HUES6 (cell line): ENCODE results near the gene OR2H1.

Experiments used
- H3K27ac ChIP-seq: 2 replicates; pipeline ENCODE4 v1.7.0; 2013; ENCODE audit warnings: low read depth, mild to moderate bottlenecking, low read length, inconsistent platforms
- H3K27me3 ChIP-seq: 2 replicates; pipeline ENCODE4 v1.6.1; 2013; ENCODE audit warnings: low read length; ENCODE audit not compliant: control insufficient read depth, insufficient read depth
- H3K36me3 ChIP-seq: 2 replicates; pipeline ENCODE4 v1.6.1; 2013; ENCODE audit warnings: low read length; ENCODE audit not compliant: control insufficient read depth, insufficient read depth
- H3K4me1 ChIP-seq: 2 replicates; pipeline ENCODE4 v1.6.1; 2013; ENCODE audit warnings: low read length; ENCODE audit not compliant: control insufficient read depth, insufficient read depth
- H3K4me3 ChIP-seq: 2 replicates; pipeline ENCODE4 v1.5.1; 2013; ENCODE audit warnings: low read depth, low read length
- H3K9ac ChIP-seq: one replicate; pipeline ENCODE4 v1.6.1; 2013; ENCODE audit warnings: mild to moderate bottlenecking, low read length
- H3K9me3 ChIP-seq: 2 replicates; pipeline ENCODE4 v1.6.1; 2013; ENCODE audit warnings: low read depth, low read length; ENCODE audit not compliant: control insufficient read depth, insufficient read depth

The OR2H1 gene

DNA sequence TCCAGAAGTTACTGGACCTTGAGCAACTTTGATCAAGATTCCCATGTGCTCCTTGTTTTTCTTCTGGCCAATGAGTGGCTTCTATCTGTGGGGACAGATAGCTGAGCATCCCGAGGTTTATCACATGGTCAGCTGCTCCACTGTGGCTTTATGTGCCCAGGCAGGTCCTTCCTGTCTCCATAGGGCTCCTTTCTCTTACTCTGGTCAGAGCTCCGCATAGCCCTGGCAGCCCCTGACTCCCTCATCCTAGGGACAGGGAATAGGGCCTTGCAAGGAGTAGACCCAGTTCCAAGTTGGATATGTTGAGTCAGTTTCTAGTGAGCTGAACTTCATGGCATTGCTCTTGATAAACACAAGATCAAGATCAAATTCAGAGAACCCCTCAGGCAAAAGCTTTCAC lies 37.2 kb downstream of the OR2H1 start:
- no peaks in the 10 kb centered on the region for H3K27me3 ChIP-seq
- H3K4me1 ChIP-seq, result no peaks in the 10 kb centered on the region
- no peaks in the 10 kb centered on the region for H3K36me3 ChIP-seq
- no peak overlapping the region for H3K4me3 ChIP-seq
- peaks cover 2% of the 10 kb centered on the region; the same call in 1 of the 2 replicates for H3K9me3 ChIP-seq
- H3K9ac ChIP-seq, result no peak overlapping the region
- no peak overlapping the region for H3K27ac ChIP-seq

DNA sequence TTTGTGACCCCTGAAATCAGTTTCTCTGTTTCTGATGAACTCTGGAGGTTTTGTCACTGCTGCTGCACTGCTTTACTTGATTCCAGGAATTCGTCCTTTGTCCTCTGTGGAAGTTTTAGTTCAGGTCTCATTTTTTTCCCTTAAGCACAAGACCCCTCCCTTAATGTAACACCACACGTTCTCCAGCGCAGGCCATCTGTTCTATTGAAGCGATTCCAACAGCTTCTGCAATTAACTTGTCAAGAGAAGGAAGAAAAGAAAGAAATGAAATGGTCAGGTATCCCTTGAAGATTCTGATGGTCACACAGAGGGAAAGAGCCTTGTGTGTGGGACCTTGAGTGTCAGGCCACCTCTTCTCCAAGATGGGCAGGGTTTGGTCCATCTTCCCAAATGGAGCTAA lies 38.6 kb downstream of the OR2H1 start:
- no peaks in the 10 kb centered on the region for H3K27me3 ChIP-seq
- H3K4me1 ChIP-seq, result no peaks in the 10 kb centered on the region
- no peaks in the 10 kb centered on the region for H3K36me3 ChIP-seq

DNA sequence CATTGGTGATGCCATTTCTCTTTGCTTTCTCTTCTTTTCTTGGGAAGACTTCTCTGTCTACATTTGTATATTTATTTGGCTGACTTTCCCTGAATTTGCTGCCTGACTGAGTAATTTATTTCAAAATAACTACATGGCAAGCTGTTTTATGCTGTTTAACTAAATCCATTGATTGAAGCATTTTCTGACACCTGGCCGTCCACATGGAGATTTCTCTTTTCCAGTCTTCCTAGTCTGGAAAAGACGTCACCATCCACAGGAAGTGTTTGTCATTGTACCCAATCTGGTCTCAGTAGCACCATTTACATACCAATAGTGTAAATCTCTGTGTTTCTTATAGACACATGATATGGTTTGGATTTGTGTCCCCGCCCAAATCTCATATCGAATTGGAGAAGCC lies 40.0 kb downstream of the OR2H1 start:
- Histone ChIP-seq H3K36me3 (no peaks in the 10 kb centered on the region), H3K9ac (no peak overlapping the region), H3K4me3 (no peak overlapping the region), H3K4me1 (no peaks in the 10 kb centered on the region), H3K27me3 (no peaks in the 10 kb centered on the region), H3K27ac (no peak overlapping the region), H3K9me3 (no peaks in the 10 kb centered on the region)

More for the DNA sequence above, 38.6 kb downstream of the OR2H1 start:
- peaks cover 2% of the 10 kb centered on the region; the same call in 1 of the 2 replicates for H3K9me3 ChIP-seq
- H3K4me3 ChIP-seq, result no peak overlapping the region
- no peak overlapping the region for H3K27ac ChIP-seq
- H3K9ac ChIP-seq, result no peak overlapping the region

DNA sequence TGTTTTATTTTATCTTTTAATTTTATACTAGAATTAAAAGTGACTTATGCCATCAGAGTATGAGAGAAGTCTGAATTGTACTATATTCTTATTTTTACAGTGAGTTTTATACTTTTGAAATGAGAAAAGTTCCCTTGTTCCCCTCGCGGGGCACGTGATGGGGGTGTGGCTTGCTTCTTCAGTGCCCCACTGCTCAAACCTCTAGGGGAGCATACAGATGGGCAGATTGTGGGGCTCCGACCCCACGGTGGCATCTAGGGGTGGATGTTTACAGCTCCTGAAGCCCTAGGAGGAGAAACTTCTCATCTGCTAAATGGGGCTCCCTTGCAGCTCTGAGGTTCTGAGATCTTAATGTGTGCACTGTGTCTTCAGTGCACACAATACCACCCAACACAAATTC lies 42.7 kb downstream of the OR2H1 start:
- H3K27ac ChIP-seq, result no peak overlapping the region
- no peaks in the 10 kb centered on the region for H3K36me3 ChIP-seq
- no peaks in the 10 kb centered on the region for H3K27me3 ChIP-seq
- H3K9me3 ChIP-seq, result no peaks in the 10 kb centered on the region
- H3K4me1 ChIP-seq, result no peaks in the 10 kb centered on the region
- no peak overlapping the region for H3K9ac ChIP-seq
- H3K4me3 ChIP-seq, result no peak overlapping the region

DNA sequence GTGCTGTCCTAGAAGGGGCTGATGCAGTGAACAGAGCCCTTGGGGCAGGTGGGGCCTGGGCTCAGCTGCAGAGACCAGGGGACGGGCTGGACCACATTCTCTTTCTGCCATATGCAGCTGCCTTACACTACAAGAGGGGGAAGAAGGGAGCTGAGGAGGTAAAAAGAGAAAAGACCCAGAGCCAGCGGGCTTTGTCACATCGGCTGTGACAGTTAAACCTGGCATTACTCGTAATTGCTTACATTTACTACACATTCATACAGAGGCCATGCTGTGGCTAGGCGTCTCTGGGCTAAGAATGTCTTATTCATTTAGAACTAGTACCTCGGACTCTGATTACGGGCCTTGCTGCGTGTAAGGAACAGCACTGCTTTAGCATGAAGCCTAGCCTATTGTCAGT lies 43.6 kb downstream of the OR2H1 start:
- Histone ChIP-seq H3K27me3 (no peaks in the 10 kb centered on the region), H3K36me3 (no peaks in the 10 kb centered on the region), H3K4me3 (no peak overlapping the region), H3K27ac (no peak overlapping the region), H3K9me3 (no peaks in the 10 kb centered on the region), H3K4me1 (no peaks in the 10 kb centered on the region), H3K9ac (no peak overlapping the region)

DNA sequence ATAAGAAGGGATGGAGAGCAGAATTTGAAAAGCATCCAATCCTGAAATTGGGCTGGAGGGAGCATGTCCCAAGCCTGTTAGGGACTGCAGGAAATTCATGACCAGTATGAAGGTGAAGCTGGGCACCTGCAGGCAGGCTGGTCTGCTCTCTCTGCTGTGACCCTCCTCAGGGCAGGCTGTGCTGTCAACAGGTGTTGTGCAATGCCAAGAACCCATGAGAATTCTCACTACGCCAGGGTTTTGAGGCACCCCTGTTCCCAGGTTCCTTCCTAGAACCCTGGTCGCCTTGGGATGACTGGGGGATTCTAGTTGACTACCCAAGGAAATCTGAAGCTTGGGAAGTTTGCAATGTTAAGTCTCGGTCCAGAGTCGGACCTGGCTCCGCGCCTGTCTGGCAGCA lies 44.2 kb downstream of the OR2H1 start:
- H3K9ac ChIP-seq, result no peak overlapping the region
- no peaks in the 10 kb centered on the region for H3K4me1 ChIP-seq
- no peak overlapping the region for H3K27ac ChIP-seq
- H3K4me3 ChIP-seq, result no peak overlapping the region
- H3K9me3 ChIP-seq, result no peaks in the 10 kb centered on the region
- H3K27me3 ChIP-seq, result no peaks in the 10 kb centered on the region
- no peaks in the 10 kb centered on the region for H3K36me3 ChIP-seq

DNA sequence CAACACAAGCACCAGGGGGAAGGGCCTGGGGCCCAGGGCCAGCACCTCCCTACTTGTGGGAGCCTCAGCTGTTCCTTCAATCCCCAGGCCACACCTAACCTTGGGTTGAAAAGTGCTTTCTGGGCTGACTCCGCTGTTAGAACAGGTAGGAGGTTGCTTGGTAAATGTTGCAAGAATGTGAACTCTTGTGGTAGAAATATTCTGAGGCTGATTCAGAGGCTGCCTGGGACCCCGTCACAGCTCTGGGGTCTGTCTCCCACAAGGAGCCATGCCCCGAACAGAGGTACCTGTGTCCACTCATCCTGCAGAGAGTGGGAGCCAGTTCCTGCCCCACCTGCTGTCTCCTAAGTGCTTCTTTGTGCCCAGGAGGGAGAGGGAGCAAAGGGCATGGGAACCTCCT lies 45.2 kb downstream of the OR2H1 start:
- Histone ChIP-seq H3K36me3 (no peaks in the 10 kb centered on the region), H3K4me3 (no peak overlapping the region), H3K9ac (no peak overlapping the region), H3K9me3 (no peaks in the 10 kb centered on the region), H3K4me1 (no peaks in the 10 kb centered on the region), H3K27ac (no peak overlapping the region), H3K27me3 (no peaks in the 10 kb centered on the region)

DNA sequence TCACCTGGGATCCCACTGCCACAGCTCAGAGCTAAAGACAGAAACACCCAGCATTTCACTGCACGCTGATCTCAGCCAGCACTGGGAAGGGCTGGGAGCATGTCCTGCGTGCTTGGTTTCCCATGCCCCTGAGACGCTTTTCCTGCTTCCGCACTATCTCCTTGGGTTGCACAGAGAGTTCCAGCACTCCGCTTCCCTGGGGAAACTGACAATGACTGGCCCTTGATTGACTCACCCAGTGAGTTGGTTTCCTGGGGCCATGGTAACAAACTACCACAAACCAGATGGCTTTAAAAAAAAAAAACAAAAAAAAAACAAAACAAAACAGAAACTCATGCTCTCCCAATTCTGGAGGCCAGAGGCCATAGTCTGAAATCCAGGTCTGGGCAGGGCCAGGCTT lies 45.6 kb downstream of the OR2H1 start:
- Histone ChIP-seq H3K27ac (no peak overlapping the region), H3K27me3 (no peaks in the 10 kb centered on the region), H3K36me3 (no peaks in the 10 kb centered on the region), H3K9ac (no peak overlapping the region), H3K9me3 (no peaks in the 10 kb centered on the region), H3K4me1 (no peaks in the 10 kb centered on the region), H3K4me3 (no peak overlapping the region)

DNA sequence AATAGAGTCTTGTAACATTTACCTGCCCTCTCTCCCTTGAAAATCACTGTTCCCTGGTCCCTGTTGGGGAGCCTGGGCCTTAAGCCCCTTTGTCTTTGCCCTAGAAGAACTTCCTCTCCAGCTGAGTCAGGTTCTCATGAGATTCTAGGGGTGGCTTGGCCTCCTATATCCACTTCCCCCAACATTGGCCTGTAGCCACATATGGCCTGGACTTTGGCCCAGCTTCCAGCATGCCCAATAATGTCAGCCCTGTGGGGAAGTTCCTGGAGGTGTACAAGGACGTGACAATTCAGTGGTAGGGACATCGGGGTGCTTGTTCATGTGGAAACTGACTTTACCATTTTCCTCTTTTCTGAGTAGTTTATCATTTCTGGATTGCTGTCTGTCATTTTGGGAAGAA lies 48.0 kb downstream of the OR2H1 start:
- no peaks in the 10 kb centered on the region for H3K4me1 ChIP-seq
- no peak overlapping the region for H3K9ac ChIP-seq
- H3K27me3 ChIP-seq, result no peaks in the 10 kb centered on the region
- no peaks in the 10 kb centered on the region for H3K36me3 ChIP-seq
- no peaks in the 10 kb centered on the region for H3K9me3 ChIP-seq
- no peak overlapping the region for H3K27ac ChIP-seq
- no peak overlapping the region for H3K4me3 ChIP-seq

DNA sequence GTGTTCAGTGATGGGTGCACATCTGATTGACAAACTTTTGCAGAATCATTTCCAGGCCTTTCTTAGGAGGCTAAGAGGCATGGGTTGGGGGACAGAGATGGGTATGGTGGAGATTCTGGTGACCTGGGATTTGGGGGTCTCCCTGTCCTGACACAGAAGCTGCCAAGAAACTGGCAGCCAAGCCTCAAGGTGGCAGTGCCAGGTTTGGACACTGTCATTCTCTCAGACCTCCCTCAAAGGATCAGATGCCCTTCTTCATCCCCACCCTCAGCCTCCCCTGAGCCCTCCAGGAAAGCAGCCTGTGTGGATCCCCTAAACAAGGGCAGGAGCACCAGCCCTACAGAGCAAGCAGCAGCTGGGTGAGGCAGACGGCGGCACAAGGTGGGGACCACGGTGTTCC lies 48.9 kb downstream of the OR2H1 start:
- H3K9me3 ChIP-seq, result no peaks in the 10 kb centered on the region
- H3K27me3 ChIP-seq, result no peaks in the 10 kb centered on the region
- H3K9ac ChIP-seq, result no peak overlapping the region
- H3K4me3 ChIP-seq, result no peak overlapping the region
- no peak overlapping the region for H3K27ac ChIP-seq
- H3K4me1 ChIP-seq, result peaks cover 3% of the 10 kb centered on the region; the same call in 1 of the 2 replicates
- H3K36me3 ChIP-seq, result no peaks in the 10 kb centered on the region

DNA sequence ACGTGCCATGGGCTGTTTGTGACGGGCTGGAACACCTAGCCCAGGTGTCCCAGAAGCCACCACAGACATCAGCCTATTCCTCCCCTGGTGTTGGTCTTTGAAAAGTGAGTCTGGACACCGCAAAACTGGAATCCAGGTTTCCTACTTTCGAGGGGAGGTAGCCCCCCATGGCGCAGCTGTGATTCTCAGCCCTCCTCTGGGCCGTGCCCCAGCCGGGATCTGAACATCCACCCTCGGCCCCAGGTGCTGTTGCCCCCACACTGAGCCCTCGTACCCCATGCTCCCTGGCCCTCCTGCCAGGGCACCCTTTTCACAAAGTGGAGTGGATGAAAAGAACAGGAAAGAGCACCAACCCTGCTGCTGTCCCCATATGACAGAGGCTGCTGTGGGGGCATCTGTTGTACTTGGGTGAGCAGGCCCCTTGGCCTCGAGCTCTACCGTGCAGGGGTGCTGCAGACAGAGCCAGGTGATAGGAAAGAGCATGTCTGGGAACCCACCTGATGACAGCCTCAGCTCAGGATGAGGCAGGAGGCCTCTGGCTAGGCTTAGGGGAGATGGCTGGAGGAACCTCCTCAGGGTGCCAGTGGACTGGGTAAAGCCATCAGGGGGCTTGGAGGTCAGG lies 49.6 kb downstream of the OR2H1 start:
- Histone ChIP-seq H3K4me1 (peaks cover 3% of the 10 kb centered on the region; the same call in 1 of the 2 replicates), H3K4me3 (no peak overlapping the region), H3K27ac (no peak overlapping the region), H3K27me3 (no peaks in the 10 kb centered on the region), H3K9me3 (no peaks in the 10 kb centered on the region), H3K9ac (no peak overlapping the region), H3K36me3 (no peaks in the 10 kb centered on the region)

DNA sequence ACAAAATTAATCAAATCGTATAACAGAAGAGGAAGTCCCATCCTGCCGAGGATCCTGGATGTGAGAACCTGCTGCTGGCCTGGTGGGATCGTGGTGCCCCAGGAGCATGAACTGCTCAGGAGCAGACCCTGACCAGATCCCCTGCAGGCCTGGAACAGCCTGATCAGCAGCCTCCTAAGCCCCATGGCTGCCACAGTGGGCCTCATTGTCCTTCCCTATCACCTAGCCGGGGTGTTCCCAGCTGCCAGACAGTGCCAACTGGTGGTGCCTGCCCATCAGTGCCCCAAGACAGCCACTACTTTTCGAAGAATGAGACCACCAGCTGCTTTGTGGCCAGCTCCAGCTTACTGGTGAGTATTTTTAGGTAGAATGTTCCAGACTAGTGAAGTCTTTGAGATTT lies 50.4 kb downstream of the OR2H1 start:
- no peaks in the 10 kb centered on the region for H3K9me3 ChIP-seq
- H3K9ac ChIP-seq, result no peak overlapping the region
- H3K4me3 ChIP-seq, result no peak overlapping the region
- no peak overlapping the region for H3K27ac ChIP-seq
- H3K36me3 ChIP-seq, result no peaks in the 10 kb centered on the region
- peaks cover 3% of the 10 kb centered on the region; the same call in 1 of the 2 replicates for H3K4me1 ChIP-seq
- H3K27me3 ChIP-seq, result no peaks in the 10 kb centered on the region
